Activated CD8-positive, alpha-beta memory T cell treated with anti-CD3 and anti-CD28 coated beads, Interleukin-2, amount 50 U/mL, for 1 hour (primary cell): ENCODE data around the gene SIGLEC11.
"Not testable (repeated sequence)": the region's sequence is repeated elsewhere in the genome, so short reads cannot be mapped to it uniquely, and the experiment has no call there.

ENCODE experiments used
- DNase-seq: peaks from one replicate; pipeline ENCODE4 v3.0.0-alpha.2; 2020; ENCODE audit errors: extremely low read depth

Gene SIGLEC11

GRCh38 chr19:49960980-49961379 is at the start of gene SIGLEC11:
Gene SIGLEC11, minus strand, starts transcription at chr19:49961172. Its CDS starts 91 bp downstream, at chr19:49961081.
- DNase-seq: not testable (repeated sequence)

- DNase-seq: no peak
Measured at GRCh38 chr19:50008532-50008931, 47.6 kb upstream of the SIGLEC11 start.

GRCh38 chr19:50007947-50008346 is 47.0 kb upstream of the SIGLEC11 start:
- DNase-seq: no peak

GRCh38 chr19:50007170-50007569 is 46.2 kb upstream of the SIGLEC11 start:
- DNase-seq: no peak

- DNase-seq: no peak
Measured at GRCh38 chr19:50005428-50005827, 44.5 kb upstream of the SIGLEC11 start.

- no peak for DNase-seq
Measured at GRCh38 chr19:50003810-50004419, 42.9 kb upstream of the SIGLEC11 start.

- no peak for DNase-seq
Measured at GRCh38 chr19:50003254-50003788, 42.3 kb upstream of the SIGLEC11 start.

GRCh38 chr19:50002386-50002960 is 41.5 kb upstream of the SIGLEC11 start:
- DNase-seq: no peak

GRCh38 chr19:50001775-50002174 is 40.8 kb upstream of the SIGLEC11 start:
- no peak for DNase-seq

GRCh38 chr19:50000841-50001557 is 40.0 kb upstream of the SIGLEC11 start:
- DNase-seq: no peak

GRCh38 chr19:50000038-50000840 is 39.3 kb upstream of the SIGLEC11 start:
- DNase-seq: no peak

GRCh38 chr19:49999371-50000010 is 38.5 kb upstream of the SIGLEC11 start:
- DNase-seq: no peak

- DNase-seq: no peak
Measured at GRCh38 chr19:49997709-49998108, 36.7 kb upstream of the SIGLEC11 start.

GRCh38 chr19:49988433-49988832 is 27.5 kb upstream of the SIGLEC11 start:
- no peak for DNase-seq

- no peak for DNase-seq
Measured at GRCh38 chr19:49988007-49988406, 27.0 kb upstream of the SIGLEC11 start.

GRCh38 chr19:49987159-49987698 is 26.3 kb upstream of the SIGLEC11 start:
- peak; percentile 55 for DNase-seq

GRCh38 chr19:49986354-49986753 is 25.4 kb upstream of the SIGLEC11 start:
- no peak for DNase-seq

GRCh38 chr19:49985871-49986270 is 24.9 kb upstream of the SIGLEC11 start:
- DNase-seq: no peak

- no peak for DNase-seq
Measured at GRCh38 chr19:49984491-49984890, 23.5 kb upstream of the SIGLEC11 start.

- DNase-seq: peak; percentile 40
Measured at GRCh38 chr19:49983645-49984229, 22.8 kb upstream of the SIGLEC11 start.
